Cardiac muscle cell (in vitro differentiated cells and primary cell): ENCODE data around the gene GNRHR. TPM values are rescaled to one million over a fixed set of nuclear protein-coding genes. Genes with fewer than 3 reads are reported as not detected.
"Not testable (repeated sequence)": the region's sequence is repeated elsewhere in the genome, so short reads cannot be mapped to it uniquely, and the experiment has no call there.

Experiments
- DNase-seq, 2 donors: peaks; one replicate each; pipeline versions ENCODE4 v3.0.0 to v3.0.0-alpha.2; 2010 to 2017; ENCODE audit warnings: low read depth in 1 of 2, low spot score in 1 of 2
- H3K27ac ChIP-seq: fragments of 200-600 bp; sonication (generic); 2 replicates; pipeline ENCODE4 v1.5.1; 2016
- H3K27me3 ChIP-seq: fragments of 200-600 bp; sonication (generic); 2 replicates; pipeline ENCODE4 v1.6.0; 2016; ENCODE audit warnings: control low read depth
- H3K36me3 ChIP-seq: fragments of 200-600 bp; sonication (generic); 2 replicates; pipeline ENCODE4 v1.5.1; 2016; ENCODE audit warnings: control low read depth
- H3K4me1 ChIP-seq: fragments of 200-600 bp; sonication (generic); 2 replicates; pipeline ENCODE4 v1.8.1; 2017; ENCODE audit warnings: low read depth, mild to moderate bottlenecking, mixed run types
- H3K4me3 ChIP-seq: fragments of 200-600 bp; sonication (generic); 2 replicates; pipeline ENCODE4 v1.5.1; 2016; ENCODE audit warnings: mild to moderate bottlenecking
- H3K9me3 ChIP-seq: fragments of 200-600 bp; sonication (generic); 2 replicates; pipeline ENCODE4 v1.5.1; 2017; ENCODE audit warnings: low read depth, mild to moderate bottlenecking, control low read depth
- polyA plus RNA-seq: library from polyadenylated mRNA; unstranded; fragments of >200 nt; fragmentation: Nextera tagmentation; extraction: Ambion mirVana; gene quantifications from 2 replicates; pipeline ENCODE4 v1.2.1, GENCODE V29; 2016
- total RNA-seq: library from RNA; depleted of rRNA; stranded (reverse); fragments of >200 nt; gene quantifications from 2 replicates; pipeline ENCODE4 v1.2.3, GENCODE V29; 2016
- TF ChIP-seq, protein P1 (sequence below): IDR thresholded peaks from 2 replicates; pipeline ENCODE4 v1.5.1; 2012; ENCODE audit warnings: low read depth, mild to moderate bottlenecking, low read length

The GNRHR gene
- total and polyA plus RNA-seq, 2 experiments from 2014 or later = 0.22 TPM; not detected in 1

DNA sequence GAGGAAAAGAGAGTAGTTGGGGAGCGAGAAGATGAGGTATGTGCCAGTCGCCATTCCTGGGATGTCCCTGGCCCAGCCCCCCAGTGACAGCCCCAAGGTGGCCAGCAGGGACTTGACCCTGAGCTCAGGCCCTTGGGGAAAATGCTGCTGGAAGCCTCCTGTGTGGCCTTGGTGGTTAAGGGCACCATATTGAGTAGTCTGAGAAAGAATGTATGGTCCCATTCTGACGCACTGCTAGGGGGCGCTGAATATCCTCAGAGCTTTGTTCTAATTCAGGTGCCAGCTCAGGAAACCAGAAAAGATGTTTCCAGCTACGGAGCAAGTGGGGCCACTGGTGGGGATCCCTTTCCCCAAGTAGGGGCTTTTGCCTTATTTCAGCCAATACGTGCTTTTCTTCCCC is 39.2 kb downstream of the GNRHR start:
- no peak overlapping the region for H3K4me3 ChIP-seq
- no peak overlapping the region for H3K27ac ChIP-seq
- no peak for DNase-seq
- no peaks in the 10 kb centered on the region for H3K9me3 ChIP-seq
- H3K27me3 ChIP-seq = no peaks in the 10 kb centered on the region
- no peaks in the 10 kb centered on the region for H3K36me3 ChIP-seq
- TF ChIP-seq, protein P1, sequence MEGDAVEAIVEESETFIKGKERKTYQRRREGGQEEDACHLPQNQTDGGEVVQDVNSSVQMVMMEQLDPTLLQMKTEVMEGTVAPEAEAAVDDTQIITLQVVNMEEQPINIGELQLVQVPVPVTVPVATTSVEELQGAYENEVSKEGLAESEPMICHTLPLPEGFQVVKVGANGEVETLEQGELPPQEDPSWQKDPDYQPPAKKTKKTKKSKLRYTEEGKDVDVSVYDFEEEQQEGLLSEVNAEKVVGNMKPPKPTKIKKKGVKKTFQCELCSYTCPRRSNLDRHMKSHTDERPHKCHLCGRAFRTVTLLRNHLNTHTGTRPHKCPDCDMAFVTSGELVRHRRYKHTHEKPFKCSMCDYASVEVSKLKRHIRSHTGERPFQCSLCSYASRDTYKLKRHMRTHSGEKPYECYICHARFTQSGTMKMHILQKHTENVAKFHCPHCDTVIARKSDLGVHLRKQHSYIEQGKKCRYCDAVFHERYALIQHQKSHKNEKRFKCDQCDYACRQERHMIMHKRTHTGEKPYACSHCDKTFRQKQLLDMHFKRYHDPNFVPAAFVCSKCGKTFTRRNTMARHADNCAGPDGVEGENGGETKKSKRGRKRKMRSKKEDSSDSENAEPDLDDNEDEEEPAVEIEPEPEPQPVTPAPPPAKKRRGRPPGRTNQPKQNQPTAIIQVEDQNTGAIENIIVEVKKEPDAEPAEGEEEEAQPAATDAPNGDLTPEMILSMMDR = no peak
- H3K4me1 ChIP-seq = no peaks in the 10 kb centered on the region

DNA sequence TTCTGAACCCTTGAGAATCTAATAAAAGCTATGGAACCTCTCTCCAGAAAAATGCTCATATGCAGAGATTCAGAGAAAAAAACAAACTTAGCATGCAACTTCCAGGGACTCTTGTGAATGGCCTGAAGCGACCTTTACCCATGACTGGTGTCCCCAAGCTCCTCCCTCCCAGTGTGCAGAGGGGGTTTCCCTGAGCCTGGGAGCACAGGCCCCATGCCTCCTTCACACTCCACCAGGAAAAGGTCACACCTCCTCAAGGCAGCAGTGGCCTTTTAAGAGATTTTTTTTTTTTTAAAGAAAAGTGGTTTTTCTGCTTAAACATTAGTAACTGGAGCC is 40.0 kb downstream of the GNRHR start:
- H3K36me3 ChIP-seq = no peaks in the 10 kb centered on the region
- TF ChIP-seq, protein P1 = no peak
- no peak overlapping the region for H3K27ac ChIP-seq
- no peaks in the 10 kb centered on the region for H3K27me3 ChIP-seq
- H3K4me3 ChIP-seq = no peak overlapping the region
- no peaks in the 10 kb centered on the region for H3K4me1 ChIP-seq
- H3K9me3 ChIP-seq = no peaks in the 10 kb centered on the region
- DNase-seq = peak in 1 of 2 donors; percentile 7

DNA sequence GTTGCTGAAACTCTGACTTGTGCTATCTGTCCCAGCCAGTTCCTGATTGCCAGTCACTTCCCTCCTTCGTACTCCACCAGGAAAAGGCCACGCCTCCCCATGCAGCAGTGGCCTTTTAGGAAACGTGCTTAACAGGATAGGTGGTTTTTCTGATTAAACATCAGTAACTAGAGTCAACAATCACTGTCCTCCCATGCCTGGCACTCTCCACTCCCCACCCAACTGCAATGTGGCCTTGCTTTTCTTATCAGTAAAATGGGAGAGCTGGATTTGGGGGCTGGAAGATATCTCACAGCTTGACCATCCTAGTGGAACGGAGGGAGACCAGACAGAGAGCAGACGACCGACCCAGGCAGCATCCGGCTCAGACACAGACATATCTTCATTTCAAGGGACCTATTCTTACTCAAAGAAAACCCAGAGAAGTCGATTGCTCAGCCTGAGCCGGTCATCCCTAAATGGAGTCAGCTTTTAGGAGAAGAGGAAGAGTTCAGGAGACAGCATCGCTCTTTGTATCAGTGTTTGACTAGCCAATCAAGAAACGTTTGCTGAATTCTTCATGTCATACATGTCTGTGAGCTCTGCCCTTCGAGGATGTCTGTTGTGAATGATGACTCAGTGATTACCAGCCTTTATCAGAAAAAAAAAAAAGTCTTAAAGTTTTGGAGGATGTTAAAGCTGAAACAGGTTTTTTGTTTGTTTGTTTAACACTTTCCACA is 40.5 kb downstream of the GNRHR start:
- no peaks in the 10 kb centered on the region for H3K9me3 ChIP-seq
- H3K27ac ChIP-seq = no peak overlapping the region
- H3K36me3 ChIP-seq = no peaks in the 10 kb centered on the region
- no peaks in the 10 kb centered on the region for H3K4me1 ChIP-seq
- H3K27me3 ChIP-seq = no peaks in the 10 kb centered on the region
- peak in 1 of 2 donors; percentile 51 for DNase-seq
- TF ChIP-seq, protein P1 = no peak
- no peak overlapping the region for H3K4me3 ChIP-seq

DNA sequence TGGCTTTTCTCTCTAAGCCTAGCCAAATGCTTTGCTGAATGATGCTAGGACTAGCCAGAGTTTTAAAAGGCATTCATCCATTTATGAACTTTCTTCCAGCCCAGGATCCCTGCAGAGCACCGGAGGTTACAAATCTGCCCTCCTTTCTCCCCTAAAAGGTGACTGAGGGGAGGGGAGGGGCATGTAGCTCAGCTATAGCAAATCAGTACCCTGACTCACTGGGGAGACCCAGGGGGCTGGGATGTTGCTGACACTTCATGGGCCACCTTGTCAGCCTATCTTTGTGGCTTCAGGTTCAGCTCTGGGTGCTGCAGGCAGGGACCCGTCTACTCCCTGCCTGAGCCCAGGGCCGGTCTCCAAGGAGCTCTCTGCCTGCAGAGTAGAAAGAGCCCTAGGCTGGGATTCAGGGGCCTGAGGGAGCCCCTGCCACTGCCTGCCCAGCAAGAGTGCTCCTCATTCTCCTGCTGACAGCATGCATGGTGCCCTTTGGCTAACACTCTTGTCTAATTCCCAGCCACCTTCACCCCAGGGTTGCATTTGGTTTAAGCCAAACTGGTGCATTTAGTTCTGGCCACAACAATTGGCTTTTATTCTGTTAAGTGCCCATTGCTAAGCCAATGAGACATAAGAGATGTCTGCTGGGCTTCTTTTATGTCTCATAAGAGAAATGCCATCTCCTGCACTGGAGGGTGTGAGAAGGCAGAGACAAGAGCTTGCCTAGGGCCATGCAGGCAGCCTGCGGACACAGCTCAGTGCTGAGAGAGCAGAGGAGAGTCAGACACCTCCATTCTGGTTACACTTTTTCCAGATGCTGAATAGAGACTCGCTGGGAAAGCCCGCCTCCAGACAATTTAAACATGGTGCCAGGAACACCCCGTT is 41.3 kb downstream of the GNRHR start:
- no peaks in the 10 kb centered on the region for H3K27me3 ChIP-seq
- TF ChIP-seq, protein P1 = no peak
- H3K27ac ChIP-seq = no peak overlapping the region
- no peaks in the 10 kb centered on the region for H3K4me1 ChIP-seq
- H3K4me3 ChIP-seq = no peak overlapping the region
- no peak for DNase-seq
- H3K9me3 ChIP-seq = no peaks in the 10 kb centered on the region
- no peaks in the 10 kb centered on the region for H3K36me3 ChIP-seq

DNA sequence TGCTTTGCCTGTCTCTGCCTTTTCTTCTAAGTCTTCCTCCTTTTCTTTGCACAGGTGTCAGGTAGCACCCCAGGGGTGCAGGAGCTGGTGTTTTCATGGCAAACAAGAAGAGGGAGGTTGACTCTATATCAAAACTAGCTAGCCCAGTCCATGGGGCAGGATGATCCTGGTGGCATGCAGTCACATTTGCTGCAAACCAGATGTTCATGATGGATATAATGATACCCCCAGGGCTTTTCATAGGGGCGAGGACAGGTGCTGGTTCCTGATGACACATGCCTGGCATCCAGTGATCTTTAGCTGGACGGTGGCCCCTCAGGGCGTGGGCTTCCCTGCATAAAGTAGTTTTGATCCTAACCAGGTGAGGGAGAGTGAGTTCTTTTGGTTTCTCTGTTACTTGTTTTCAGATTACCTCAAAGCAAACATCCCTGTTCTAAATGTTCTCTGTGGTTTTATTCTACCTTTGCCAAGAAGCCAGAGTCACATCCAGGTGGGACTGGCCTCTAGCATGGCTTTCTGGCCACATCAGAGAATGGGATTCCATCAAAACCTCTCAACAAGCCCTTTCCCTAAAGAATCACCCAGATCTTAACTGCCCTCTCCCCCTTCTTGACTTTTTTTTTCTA is 42.1 kb downstream of the GNRHR start:
- TF ChIP-seq, protein P1 = no peak
- no peak overlapping the region for H3K4me3 ChIP-seq
- no peaks in the 10 kb centered on the region for H3K9me3 ChIP-seq
- no peaks in the 10 kb centered on the region for H3K4me1 ChIP-seq
- DNase-seq = no peak
- H3K36me3 ChIP-seq = no peaks in the 10 kb centered on the region
- H3K27ac ChIP-seq = no peak overlapping the region
- no peaks in the 10 kb centered on the region for H3K27me3 ChIP-seq

DNA sequence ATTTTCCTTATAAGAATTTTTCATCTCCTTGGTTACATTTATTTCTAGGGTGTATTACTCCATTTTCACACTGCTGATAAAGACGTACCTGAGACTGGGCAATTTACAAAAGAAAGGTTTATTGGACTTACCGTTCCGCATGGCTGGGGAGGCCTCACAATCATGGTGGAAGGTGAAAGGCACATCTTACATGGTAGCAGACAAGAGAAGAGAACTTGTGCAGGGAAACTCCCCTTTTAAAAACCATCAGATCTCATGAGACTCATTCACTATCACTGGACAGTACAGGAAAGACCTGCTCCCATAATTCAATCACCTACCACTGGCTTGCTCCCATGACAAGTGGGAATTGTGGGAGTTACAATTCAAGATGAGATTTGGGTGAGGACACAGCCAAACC is 47.5 kb downstream of the GNRHR start:
- H3K4me1 ChIP-seq, H3K9me3 ChIP-seq, H3K27ac ChIP-seq, H3K27me3 ChIP-seq, DNase-seq, H3K4me3 ChIP-seq, H3K36me3 ChIP-seq: not testable (repeated sequence)
